Measurements from ENCODE around the gene ARHGAP29.

Gene ARHGAP29

DNA sequence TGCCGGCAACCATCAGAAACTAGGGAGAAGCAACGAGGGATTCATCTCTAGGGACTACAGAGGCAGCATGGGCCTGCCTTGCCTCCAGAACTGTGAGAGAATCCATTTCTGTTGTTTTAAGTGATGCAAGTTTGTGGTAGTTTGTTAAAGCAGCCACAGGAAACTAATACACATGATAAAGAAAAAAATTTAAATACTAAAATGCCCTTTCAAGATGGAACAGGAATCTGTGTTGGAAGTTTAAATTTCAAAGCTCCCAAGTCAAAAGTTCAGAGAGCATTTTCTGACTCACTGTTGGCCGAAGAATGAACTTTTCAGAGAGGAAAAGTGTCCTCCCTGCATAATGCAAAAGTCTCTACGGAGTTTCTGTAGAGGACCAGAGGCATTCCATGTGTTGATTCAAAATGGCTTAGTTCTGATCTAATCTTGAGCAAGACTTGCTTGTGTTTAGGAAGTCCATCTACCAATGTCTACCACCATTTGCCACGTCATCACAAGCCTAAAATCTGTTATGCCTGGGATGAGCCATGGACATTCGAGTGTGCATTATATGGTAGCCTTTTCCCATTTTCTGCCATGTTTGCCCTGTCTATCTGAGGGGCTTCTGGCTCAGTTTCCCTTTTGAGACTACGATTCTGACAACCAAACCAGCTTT lies 22.4 kb upstream of the ARHGAP29 start:
- no peak for DNase-seq (ENCODE audit: low spot score)

DNA sequence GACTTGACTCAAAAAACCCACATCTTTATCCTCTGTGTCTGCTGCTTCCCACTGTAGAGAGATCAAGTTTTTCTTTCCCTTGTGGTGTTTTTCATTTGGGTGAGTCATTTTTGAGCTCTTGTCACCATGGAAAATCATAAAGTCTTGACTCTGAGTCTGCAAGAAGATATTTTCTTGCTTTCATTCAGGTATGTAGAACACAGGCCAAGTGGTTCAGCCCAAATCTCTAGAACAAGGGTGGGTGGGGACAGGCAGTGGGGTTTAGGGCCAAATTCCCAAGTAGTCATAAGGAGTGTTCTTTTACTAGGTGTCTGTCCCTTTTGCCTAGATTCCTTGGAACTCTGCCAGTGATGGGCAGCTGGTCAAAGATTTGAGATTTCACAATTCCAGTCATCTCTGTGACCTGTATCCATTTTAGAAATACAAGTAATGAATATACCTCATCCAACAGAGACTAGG lies 21.5 kb upstream of the ARHGAP29 start:
- DNase-seq (ENCODE audit: low spot score) = peak; percentile 75

DNA sequence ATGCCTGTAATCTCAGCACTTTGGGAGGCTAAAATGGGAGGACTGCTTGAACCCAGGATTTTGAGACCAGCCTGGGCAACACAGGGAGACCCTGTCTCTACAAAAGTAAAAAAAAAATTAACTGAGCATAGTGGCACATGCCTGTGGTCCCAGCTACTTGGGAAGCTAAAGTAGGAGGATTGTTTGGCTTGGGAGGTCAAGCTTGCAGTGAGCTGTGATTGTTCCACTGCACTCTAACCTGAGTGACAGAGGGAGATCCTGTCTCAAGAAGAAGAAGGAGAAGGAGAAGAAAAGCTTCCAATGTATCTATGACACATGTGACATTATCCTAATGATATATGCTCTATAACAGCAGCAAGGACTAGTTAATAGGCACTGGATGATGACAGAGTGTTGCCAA lies 20.1 kb upstream of the ARHGAP29 start:
- DNase-seq (ENCODE audit: low spot score) = no peak

DNA sequence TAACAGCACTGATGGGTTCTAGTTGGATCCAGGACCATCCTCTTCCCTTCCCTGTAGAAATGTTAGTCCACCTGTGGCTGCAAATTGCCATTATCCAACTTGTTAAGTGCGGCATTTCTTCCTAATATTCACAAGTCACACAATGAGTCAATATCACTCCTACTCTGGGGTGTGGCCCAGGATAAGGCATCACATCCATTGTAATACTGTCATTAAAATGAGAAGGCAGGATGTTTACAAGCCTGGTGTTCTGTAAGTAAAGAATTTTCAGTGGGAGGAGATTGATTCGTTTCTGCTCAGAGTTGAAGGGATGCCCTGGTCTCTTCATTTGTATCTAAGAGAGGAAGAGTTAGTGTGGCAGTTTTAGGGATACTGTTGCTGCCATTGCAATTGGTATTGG lies 18.1 kb upstream of the ARHGAP29 start:
- no peak for DNase-seq (ENCODE audit: low spot score)

DNA sequence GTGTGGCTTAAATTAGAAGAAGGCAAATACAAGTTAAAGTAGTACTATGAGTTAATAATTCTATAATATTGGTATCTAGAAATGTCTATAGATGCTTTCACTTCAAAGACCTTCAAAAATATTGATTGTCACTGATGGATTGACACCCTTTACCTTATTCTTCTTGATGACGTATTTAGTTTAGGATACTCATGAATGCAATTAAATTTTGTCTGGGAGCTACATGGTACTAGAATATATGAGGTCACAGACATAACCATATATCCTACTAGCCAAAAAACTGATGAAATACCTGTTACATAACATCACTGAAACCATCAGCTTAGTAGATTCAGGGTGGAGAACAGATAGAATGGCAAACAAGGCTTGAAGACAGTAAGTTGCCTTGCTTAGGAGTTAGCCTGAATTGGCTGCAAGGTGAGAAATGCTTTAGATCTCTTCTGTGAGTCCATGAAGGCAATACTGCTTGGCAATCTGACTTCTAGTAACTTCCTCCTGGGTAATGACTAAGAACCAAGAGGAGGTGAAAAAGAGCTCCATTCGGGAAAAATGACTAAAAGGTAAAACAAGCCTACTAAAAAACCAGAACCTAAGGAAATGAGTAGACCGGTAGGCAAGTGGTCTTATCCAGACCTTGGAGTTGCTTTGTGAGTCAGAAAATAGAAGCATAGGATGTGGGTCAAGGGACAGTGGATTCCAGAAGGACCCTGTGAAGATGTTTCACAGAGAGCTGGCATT lies 16.9 kb upstream of the ARHGAP29 start:
- DNase-seq (ENCODE audit: low spot score) = no peak

DNA sequence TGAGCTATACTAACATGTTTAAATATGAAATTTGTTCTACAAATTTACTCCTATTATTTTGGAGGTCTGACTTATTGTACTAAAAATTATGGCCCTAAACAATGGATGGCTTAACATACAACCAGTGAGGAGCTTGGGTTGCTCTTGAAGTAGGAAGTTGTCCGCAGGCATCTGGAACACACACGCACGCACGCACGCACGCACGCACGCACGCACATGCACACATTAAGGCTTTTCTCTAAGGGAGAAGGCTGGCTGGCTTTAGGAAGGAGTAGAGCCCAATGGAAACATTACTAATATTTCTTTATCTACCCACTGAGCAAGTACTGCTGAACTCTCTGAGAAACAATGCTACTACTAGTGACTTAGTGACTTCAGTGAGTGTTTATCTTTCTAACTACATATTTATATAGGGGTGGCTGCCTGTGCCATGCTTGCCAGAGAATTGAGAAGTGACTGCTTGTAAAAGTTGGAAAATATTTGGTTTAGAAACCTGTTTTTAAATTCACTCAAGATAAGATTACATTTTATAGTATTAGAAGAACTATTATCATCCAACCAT lies 16.2 kb upstream of the ARHGAP29 start:
- DNase-seq (ENCODE audit: low spot score) = no peak

DNA sequence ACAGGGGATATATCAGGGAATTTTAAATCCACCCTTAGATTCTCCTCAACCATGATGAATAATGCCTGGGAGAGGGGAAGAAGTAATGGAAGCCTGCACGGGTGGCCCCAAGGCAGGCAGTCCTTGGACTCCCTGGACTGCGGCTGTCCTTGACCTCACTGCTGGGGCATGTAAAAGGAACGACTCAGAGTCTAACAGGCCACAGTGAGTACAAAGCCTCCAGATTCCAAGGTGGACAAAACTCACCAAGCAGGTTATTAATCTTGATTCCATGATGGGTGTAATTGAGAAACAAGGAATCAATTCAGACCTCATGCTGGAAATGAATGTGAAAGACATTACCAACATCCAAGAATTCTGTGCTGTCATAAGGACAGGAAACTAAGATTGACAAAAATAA lies 13.0 kb upstream of the ARHGAP29 start:
- DNase-seq (ENCODE audit: low spot score) = no peak

DNA sequence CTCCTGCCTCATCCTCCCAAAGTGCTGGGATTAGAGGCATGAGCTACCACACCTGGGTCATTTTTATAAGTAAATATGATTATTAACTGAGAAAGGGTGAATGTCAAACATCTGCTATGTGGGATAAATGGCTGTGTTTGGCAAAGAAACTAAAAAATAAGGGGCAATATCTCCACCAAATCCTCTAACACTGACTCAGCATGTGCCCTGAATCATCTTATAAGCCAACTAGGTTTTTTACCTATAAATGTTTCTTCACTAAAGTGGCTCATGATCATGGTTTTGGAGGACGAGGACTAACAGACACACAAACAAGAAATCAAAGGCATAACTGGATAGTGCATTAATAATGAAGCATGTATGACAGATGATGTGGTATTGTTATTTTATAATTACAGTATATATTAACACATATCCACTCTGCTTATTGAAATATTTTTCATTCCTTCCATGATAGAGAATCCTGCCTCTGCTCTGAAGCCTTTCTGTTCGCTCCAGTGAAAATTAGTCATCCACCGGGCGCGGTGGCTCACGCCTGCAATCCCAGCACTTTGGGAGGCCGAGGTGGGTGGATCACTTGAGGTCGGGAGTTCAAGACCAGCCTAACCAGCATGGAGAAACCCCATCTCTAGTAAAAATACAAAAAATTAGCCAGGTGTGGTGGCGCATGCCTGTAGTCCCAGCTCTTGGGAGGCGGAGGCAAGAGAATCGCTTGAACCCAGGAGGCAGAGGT lies 11.7 kb upstream of the ARHGAP29 start:
- no peak for DNase-seq (ENCODE audit: low spot score)

DNA sequence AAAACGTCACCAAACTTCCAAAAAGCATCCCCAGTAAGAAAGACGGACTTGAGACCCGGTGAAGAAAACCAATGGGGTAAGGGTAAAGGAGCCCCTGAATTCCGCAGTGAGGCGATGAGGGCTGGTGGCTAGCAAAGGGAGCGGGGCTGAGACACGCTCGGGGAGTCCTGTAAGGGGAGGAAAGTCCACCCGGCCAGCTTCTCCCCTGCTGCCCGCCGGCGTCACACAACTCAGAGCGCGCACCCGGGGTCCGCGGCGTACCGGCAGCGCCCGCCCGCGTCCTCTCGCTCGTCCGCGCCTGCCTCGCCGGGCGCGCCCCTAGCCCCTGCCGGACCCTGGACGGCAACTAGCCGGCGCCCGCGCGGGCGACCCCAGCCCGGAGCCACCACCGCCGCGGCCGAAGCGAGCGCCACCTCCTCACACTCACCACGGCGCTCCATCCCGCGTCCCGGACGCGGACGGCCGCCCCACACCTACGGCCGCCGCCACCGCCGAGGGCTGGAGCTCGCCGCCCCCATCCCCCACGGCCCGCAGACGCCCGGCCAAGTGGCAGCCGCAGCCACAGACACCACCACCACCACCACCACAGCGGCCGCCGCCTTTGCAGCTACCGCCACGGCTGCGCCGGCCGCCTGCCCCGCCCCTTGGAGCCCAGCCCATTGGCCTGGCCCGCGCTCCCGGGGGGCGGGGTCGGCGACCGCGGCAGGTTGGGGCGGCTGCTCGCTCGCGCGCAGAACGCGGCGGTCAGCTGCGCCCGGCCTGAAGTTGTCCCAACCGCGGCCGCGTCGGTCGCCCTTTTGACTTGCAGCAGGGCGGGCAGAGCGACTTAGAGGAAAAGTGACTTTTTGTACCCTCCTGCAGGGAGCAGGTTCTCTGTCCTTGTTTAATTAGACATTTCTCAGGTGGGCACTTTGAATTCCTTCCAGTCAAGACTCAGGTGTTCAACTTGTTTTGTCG lies 10.0 kb upstream of the ARHGAP29 start:
- peak; percentile 90 for DNase-seq (ENCODE audit: low spot score)

DNA sequence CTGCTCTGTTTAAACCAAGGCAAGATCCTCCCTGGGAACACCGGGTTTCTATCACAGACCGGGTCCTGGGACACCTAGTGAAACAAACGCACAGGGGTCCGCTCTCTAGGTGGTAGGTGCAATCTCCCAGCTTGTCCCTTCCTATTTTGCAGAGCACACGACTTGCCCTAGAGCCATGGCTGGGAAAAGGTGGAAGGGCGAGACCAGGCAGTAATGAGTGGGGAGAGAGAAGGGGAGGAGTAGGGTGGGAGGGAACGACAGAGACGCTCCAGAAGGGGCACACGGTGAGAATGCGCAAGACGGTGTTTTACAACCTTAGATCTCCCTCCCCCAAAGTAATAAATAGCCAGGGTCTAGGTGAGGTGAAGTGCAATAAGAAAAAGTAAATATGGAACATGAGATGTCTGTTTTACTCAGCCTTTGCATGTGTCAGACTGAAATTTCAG lies 9.3 kb upstream of the ARHGAP29 start:
- no peak for DNase-seq (ENCODE audit: low spot score)

DNA sequence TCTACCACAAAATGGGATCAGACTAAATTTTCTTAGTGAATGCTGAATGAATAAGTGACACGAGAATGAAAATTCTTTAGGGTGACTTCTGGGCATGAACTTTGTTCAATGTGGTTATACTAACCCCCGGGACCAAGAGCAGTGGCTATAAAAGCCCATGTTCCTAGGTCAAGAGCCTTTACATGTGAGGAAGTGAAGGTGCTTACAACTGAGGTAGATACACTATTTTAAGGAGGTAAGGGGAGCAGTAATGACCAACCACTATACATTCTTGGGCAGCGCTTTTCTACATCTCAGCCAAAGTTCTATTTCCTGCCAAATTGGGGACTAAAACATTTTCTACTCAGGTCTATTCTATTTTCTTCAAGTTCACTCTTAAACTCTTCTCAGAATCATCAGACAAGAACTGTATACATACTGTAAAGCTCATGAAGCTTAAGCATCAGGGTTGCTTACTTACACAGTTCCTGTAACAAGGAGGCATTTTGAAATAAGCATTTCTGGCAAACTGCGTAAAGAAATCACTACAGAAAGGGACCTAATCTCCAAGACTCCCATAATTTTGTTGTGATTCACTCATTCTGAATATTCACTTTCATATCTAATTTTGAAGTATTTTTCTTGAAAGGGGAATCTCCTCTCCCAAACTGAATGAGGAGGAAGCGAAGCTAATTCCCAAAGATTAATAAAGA lies 8.5 kb upstream of the ARHGAP29 start:
- DNase-seq (ENCODE audit: low spot score) = no peak

DNA sequence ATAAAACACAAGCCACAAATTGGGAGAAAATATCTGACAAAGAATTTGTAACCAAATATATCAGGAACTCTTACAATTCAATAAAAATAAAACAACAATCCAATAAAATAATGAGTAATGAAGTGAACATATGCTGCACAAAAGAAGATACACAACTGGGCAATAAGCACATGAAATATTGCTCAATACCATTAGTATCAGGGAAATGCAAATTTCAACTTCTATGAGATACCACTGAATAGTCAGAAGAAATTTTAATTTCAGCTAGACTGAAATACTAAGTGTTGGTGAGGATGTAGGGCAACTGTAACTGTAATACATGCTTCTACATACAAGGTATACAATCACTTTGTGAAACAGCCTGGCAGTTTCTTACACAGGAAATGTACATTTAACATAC lies 7.4 kb upstream of the ARHGAP29 start:
- no peak for DNase-seq (ENCODE audit: low spot score)

DNA sequence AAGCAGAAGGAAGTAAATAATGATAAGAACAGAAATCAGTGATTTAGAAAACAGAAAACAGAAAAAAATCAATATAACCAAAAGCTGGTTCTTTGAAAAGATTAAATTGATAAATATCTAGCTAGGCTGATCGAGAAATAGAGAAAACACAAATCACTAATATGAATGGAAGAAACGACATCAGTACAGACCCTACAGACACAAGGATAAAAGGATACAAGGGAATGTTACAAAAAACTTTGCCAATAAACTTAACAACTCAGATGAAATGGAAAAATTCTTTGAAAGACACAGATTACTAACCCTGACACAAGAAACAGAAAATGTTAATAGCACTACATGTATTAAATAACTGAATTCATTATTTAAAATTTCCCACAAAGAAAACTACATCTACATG lies 6.3 kb upstream of the ARHGAP29 start:
- no peak for DNase-seq (ENCODE audit: low spot score)

DNA sequence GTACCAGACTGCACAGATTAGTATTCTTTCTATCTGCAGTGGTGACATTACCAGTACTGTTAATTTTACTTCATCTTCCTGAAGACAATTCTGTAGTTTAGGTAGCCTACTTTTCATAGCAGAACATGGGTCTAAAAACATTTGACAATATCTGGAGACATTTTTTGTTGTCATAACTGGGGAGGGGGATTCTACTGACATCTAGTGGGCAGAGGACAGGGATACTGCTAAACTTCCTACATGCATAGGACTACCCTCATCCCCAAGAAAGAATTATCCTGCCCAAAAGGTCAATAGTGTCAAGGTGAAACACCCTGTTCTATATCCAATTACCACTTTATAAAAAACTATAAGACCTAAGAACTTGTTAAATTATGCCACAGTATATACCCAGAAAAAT lies 3.4 kb upstream of the ARHGAP29 start:
- DNase-seq (ENCODE audit: low spot score) = no peak

DNA sequence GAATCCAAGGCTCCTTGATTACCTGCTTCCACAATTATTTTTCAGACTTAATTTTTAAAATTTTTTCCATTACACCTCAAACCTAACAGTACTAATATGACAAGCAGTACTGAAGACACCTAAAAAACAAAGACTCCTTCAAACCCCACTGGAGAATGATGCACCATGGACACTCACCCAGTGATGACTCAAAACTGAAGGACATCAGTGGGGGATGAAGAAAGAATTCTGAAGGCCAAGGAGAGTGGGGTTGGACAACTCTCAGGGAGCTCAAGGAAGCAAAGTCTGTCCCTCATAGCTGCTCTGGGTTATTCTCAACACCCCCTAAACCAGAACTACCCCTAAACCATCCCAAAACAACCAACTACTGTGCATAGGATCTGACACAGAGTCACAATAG lies 2.4 kb upstream of the ARHGAP29 start:
- no peak for DNase-seq (ENCODE audit: low spot score)

DNA sequence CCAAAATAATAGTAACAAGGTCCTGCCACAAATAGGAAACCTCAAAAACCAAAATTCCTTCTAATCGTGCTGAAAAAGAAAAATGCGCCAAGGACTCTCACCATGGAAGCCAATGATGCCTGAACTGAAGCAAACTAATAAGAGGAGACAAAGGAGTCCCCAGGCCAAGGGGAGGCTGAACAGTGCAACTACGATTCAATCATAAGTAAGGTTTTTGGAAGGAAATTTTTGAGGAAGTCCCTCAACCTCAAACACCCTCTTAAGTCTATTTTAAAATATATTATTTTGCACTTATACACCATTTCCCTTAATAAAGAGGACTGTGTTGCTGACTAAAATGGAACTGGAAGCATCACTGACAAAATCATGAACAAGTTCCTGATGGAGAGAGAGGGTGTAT lies 1.7 kb upstream of the ARHGAP29 start:
- no peak for DNase-seq (ENCODE audit: low spot score)

DNA sequence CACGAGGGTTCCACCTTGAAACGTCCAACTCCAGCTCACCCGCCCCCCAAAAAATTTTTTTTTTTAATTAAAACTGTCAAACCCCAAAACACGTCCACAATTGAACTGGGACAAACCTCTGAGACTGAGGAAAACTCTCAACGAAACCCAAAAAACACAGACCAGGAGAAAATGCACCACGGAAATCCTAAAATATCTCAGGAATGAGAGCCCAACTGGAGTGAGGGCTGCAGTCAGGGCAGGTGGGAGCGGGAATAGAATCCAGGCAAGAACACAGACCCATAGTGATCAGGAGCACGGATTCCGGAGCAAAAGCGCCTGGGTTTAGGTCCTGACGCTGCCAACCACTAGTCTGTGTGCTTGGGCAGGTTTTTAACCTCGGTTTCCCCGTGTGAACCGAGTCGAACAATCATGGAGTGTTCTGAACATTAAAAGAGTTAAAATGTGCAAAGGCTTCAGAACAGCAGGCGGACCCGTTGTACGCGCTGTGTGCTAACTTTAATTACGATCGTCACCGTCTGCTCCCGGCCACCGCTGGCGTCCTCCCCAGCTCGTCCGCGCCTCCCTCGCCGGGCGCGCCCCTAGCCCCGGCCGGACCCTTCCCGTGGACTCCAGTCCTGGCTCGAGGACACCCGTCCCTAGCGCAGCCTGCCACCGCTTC lies 624 bp downstream of the ARHGAP29 start:
- DNase-seq (ENCODE audit: low spot score) = peak; percentile 34

DNA sequence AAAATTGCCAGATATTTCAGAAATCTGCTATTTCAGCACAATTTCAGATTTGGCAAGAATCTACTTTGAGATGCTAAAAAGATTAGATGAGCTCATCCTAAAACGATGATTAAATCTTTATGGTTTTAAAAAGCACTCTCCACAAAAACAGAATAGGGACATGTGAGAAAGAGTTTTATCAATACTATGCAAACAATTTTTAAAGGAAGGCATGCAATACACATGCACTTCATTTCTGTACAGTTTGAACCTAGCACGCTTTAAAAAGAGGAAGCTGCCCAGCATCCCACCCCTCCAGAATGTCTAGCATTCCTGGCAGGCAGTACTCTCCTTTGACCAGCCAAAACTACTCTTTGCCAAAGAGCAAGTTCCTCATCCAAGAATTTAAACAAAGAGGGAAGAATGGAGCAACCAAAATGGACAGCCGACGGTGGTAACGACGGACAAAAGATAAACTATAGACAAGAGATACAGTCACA lies 1.3 kb downstream of the ARHGAP29 start:
- DNase-seq (ENCODE audit: low spot score) = peak; percentile 54

DNA sequence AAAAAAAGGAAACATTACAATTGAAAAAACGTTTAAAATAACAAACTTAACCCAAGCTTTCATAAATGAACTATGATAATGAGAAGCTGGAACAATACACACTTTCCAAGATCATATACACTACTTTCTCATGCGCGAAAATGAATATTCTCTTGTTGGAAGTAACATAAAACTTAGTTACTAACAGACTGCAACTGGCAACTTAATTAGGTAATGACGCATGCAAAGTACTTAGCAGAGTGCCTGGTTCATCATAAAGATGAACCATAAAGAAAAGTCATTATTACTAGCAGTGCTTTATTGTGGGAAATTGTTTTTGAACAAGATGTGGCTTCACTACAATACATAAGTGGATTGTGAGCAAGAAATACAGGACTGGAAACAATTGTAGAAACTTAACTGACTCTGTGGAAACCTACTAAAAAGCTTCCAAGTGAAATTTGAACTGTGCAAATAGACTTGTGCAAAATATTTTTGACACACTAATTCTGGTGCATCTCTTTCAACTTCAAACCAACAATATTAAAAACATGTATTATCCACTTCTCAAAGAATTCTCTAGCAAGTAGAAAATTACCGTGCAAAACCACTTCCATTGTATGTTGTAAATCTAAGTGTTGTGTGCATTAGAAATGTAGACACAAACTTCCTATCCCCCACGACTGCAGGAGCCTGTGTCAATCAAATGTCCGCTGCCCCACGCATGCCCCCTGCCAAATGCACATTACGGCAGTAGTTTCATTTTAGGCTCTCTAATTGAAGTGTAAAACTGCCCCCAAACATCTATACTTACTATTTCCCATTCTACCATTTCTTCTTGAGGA lies 2.0 kb downstream of the ARHGAP29 start:
- DNase-seq (ENCODE audit: low spot score) = no peak
